ENCODE measurements around the gene AIF1.

Gene AIF1

DNA sequence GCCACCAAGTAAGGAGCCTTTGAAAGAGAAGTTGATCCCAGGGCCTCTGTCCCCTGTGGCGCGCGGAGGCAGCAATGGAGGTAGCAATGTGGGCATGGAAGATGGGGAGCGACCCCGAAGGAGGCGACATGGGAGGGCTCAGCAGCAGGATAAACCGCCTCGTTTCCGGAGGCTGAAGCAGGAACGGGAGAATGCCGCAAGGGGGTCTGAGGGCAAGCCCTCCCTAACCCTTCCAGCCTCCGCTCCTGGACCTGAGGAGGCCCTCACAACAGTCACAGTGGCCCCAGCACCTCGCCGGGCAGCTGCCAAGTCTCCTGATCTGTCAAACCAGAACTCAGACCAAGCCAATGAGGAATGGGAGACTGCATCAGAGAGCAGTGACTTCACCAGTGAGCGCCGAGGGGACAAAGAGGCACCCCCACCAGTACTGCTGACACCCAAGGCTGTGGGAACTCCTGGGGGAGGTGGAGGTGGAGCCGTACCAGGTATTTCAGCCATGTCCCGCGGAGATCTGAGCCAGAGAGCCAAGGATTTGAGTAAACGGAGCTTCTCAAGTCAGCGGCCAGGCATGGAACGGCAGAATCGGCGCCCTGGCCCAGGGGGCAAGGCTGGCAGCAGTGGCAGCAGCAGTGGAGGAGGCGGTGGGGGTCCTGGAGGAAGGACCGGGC, 17.4 kb downstream of the AIF1 start:
- Histone ChIP-seq H3K27me3 (ENCODE audit: control insufficient read depth in 1 of 2, insufficient read depth in 2 of 2, low read length in 2 of 2) (no peaks in the 10 kb centered on the region), H3K36me3 (ENCODE audit: control insufficient read depth in 1 of 2, insufficient read depth in 2 of 2, low read length in 2 of 2) (peaks cover 70 to 93% of the 10 kb centered on the region in 2 donors), H3K4me1 (ENCODE audit: control insufficient read depth in 1 of 2, insufficient read depth in 2 of 2, low read length in 2 of 2) (no peaks in the 10 kb centered on the region), H3K27ac (ENCODE audit: low read depth, low read length) (no peak overlapping the region), H3K4me3 (ENCODE audit: low read depth in 1 of 2, low read length in 2 of 2) (no peak overlapping the region), H3K9ac (ENCODE audit: low read depth in 1 of 2, low read length in 2 of 2) (no peak overlapping the region), H3K9me3 (ENCODE audit: control insufficient read depth in 1 of 2, low read length in 2 of 2) (no peaks in the 10 kb centered on the region)

DNA sequence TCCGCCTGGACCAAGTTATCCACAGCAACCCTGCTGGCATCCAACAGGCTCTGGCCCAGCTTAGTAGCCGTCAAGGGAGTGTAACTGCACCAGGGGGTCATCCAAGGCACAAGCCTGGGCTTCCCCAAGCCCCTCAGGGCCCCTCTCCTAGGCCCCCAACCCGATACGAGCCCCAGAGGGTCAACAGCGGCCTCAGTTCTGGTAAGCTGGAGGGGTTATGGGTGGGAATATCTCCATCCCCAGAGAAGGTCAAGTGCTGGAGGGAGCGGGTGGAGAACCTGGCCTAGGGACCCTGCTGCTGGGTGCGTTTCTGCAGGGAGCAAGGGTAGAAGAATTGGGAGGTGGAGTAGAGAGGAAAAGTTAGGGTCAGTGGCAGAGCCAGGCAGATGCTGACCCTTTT, 18.4 kb downstream of the AIF1 start:
- Histone ChIP-seq H3K27ac (ENCODE audit: low read depth, low read length) (no peak overlapping the region), H3K9ac (ENCODE audit: low read depth in 1 of 2, low read length in 2 of 2) (no peak overlapping the region)

DNA sequence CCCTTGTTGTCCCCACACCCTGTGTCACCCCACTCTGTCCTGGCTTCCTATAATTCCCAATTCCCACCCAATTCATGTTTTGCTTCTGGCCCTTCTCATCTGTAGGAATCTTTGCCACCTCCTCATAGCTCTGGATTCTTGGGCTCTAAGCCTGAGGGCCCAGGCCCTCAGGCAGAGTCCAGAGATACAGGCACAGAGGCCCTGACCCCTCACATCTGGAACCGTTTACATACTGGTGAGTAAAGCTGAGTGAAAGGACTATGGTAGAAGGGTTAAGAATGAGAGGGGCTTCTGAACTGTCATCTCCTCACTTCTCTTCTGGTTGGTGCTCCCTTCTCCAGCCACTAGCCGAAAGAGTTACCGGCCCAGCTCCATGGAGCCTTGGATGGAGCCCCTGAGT, 19.1 kb downstream of the AIF1 start:
- Histone ChIP-seq H3K27me3 (ENCODE audit: control insufficient read depth in 1 of 2, insufficient read depth in 2 of 2, low read length in 2 of 2) (no peaks in the 10 kb centered on the region), H3K9me3 (ENCODE audit: control insufficient read depth in 1 of 2, low read length in 2 of 2) (no peaks in the 10 kb centered on the region), H3K4me1 (ENCODE audit: control insufficient read depth in 1 of 2, insufficient read depth in 2 of 2, low read length in 2 of 2) (no peaks in the 10 kb centered on the region), H3K4me3 (ENCODE audit: low read depth in 1 of 2, low read length in 2 of 2) (no peak overlapping the region), H3K9ac (ENCODE audit: low read depth in 1 of 2, low read length in 2 of 2) (no peak overlapping the region), H3K27ac (ENCODE audit: low read depth, low read length) (no peak overlapping the region), H3K36me3 (ENCODE audit: control insufficient read depth in 1 of 2, insufficient read depth in 2 of 2, low read length in 2 of 2) (peaks cover 61 to 90% of the 10 kb centered on the region in 2 donors)

More for the DNA sequence above, 18.4 kb downstream of the AIF1 start:
- H3K4me3 ChIP-seq (ENCODE audit: low read depth in 1 of 2, low read length in 2 of 2) = no peak overlapping the region
- no peaks in the 10 kb centered on the region for H3K27me3 ChIP-seq (ENCODE audit: control insufficient read depth in 1 of 2, insufficient read depth in 2 of 2, low read length in 2 of 2)
- no peaks in the 10 kb centered on the region for H3K9me3 ChIP-seq (ENCODE audit: control insufficient read depth in 1 of 2, low read length in 2 of 2)
- H3K36me3 ChIP-seq (ENCODE audit: control insufficient read depth in 1 of 2, insufficient read depth in 2 of 2, low read length in 2 of 2) = peaks cover 63 to 90% of the 10 kb centered on the region in 2 donors
- no peaks in the 10 kb centered on the region for H3K4me1 ChIP-seq (ENCODE audit: control insufficient read depth in 1 of 2, insufficient read depth in 2 of 2, low read length in 2 of 2)

DNA sequence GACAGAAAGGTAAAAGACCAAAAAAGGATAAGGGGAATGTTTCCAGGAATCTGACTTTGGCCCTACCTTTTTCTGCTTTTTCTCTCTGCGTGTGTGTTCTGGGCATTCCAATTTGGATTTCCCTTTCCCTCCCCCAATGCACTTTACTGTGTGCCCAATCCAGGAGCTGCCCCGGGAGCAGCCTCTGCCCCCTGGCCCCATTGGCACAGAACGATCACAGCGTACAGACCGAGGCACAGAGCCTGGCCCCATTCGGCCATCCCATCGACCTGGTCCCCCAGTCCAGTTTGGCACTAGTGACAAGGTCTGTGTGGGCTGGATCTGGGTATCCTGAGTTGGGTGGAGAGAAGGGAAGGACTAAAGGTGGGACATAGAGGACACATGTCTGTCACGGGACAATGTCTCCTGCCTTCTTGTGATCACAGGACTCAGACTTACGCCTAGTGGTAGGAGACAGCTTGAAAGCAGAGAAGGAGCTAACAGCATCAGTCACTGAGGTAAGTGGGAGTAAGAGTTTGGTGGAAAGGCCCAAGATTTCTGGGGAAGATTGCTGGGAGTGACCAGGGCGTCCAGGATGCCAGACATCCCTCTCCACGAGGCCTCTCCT, 20.0 kb downstream of the AIF1 start:
- no peak overlapping the region for H3K4me3 ChIP-seq (ENCODE audit: low read depth in 1 of 2, low read length in 2 of 2)
- H3K36me3 ChIP-seq (ENCODE audit: control insufficient read depth in 1 of 2, insufficient read depth in 2 of 2, low read length in 2 of 2) = peaks cover 63 to 90% of the 10 kb centered on the region in 2 donors
- H3K9ac ChIP-seq (ENCODE audit: low read depth in 1 of 2, low read length in 2 of 2) = no peak overlapping the region
- no peaks in the 10 kb centered on the region for H3K27me3 ChIP-seq (ENCODE audit: control insufficient read depth in 1 of 2, insufficient read depth in 2 of 2, low read length in 2 of 2)
- no peaks in the 10 kb centered on the region for H3K9me3 ChIP-seq (ENCODE audit: control insufficient read depth in 1 of 2, low read length in 2 of 2)
- no peak overlapping the region for H3K27ac ChIP-seq (ENCODE audit: low read depth, low read length)
- no peaks in the 10 kb centered on the region for H3K4me1 ChIP-seq (ENCODE audit: control insufficient read depth in 1 of 2, insufficient read depth in 2 of 2, low read length in 2 of 2)

DNA sequence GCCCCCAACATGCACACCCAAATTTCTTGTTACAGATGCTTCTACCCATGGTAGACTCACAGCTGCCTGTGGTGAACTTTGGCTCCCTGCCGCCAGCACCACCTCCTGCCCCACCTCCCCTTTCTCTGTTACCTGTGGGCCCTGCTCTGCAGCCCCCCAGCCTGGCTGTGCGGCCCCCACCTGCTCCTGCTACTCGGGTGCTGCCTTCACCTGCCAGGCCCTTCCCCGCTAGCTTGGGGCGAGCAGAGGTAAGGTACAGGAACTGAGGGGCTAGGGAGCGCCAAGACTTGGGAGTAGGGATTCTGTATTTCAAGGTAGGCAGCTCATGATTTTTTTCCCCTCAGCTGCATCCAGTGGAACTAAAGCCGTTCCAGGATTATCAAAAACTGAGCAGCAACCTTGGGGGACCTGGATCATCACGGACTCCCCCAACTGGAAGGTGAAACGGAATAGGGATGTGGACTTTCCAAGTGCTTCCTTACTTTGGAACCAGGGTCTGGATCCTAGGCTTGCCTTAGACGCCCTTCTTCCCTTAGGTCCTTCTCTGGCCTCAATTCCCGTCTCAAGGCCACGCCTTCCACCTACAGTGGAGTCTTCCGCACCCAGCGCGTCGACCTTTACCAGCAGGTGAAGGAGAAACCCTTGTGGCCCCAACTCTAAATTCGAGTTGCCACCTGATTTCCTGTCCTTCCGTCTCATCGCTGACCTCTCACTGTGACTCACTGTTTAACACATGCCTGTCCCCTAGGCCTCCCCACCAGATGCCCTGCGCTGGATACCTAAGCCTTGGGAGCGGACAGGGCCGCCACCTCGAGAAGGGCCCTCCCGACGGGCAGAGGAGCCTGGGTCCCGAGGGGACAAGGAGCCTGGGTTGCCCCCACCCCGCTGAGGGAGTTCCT, 21.9 kb downstream of the AIF1 start:
- Histone ChIP-seq H3K9me3 (ENCODE audit: control insufficient read depth in 1 of 2, low read length in 2 of 2) (no peaks in the 10 kb centered on the region), H3K36me3 (ENCODE audit: control insufficient read depth in 1 of 2, insufficient read depth in 2 of 2, low read length in 2 of 2) (peaks cover 71 to 93% of the 10 kb centered on the region in 2 donors), H3K27me3 (ENCODE audit: control insufficient read depth in 1 of 2, insufficient read depth in 2 of 2, low read length in 2 of 2) (no peaks in the 10 kb centered on the region), H3K4me3 (ENCODE audit: low read depth in 1 of 2, low read length in 2 of 2) (no peak overlapping the region), H3K9ac (ENCODE audit: low read depth in 1 of 2, low read length in 2 of 2) (no peak overlapping the region), H3K27ac (ENCODE audit: low read depth, low read length) (no peak overlapping the region), H3K4me1 (ENCODE audit: control insufficient read depth in 1 of 2, insufficient read depth in 2 of 2, low read length in 2 of 2) (no peaks in the 10 kb centered on the region)

DNA sequence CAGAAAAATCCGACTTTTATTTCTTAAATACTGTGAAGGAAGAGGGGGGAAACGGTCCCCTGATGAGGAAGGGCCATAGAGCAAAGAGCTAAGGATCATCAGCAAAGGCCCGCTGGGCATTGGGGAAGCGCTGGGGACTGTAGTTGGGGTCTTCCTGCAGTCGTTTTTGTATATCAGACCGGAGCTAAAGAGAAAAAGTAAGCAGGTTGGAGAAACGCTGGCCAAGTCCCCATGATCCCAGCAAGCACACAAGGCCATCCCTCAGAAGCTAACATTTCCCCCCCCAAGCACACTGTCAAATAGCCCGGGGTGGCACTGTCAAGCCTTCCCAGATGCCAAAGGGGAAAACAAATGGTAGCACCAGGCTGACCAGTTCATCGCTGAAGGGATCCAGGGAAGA, 24.0 kb downstream of the AIF1 start:
- H3K36me3 ChIP-seq (ENCODE audit: control insufficient read depth in 1 of 2, insufficient read depth in 2 of 2, low read length in 2 of 2) = peaks cover 72 to 94% of the 10 kb centered on the region in 2 donors
- no peak overlapping the region for H3K27ac ChIP-seq (ENCODE audit: low read depth, low read length)
- H3K4me1 ChIP-seq (ENCODE audit: control insufficient read depth in 1 of 2, insufficient read depth in 2 of 2, low read length in 2 of 2) = no peaks in the 10 kb centered on the region
- no peaks in the 10 kb centered on the region for H3K27me3 ChIP-seq (ENCODE audit: control insufficient read depth in 1 of 2, insufficient read depth in 2 of 2, low read length in 2 of 2)
- H3K9ac ChIP-seq (ENCODE audit: low read depth in 1 of 2, low read length in 2 of 2) = no peak overlapping the region
- no peaks in the 10 kb centered on the region for H3K9me3 ChIP-seq (ENCODE audit: control insufficient read depth in 1 of 2, low read length in 2 of 2)
- no peak overlapping the region for H3K4me3 ChIP-seq (ENCODE audit: low read depth in 1 of 2, low read length in 2 of 2)

DNA sequence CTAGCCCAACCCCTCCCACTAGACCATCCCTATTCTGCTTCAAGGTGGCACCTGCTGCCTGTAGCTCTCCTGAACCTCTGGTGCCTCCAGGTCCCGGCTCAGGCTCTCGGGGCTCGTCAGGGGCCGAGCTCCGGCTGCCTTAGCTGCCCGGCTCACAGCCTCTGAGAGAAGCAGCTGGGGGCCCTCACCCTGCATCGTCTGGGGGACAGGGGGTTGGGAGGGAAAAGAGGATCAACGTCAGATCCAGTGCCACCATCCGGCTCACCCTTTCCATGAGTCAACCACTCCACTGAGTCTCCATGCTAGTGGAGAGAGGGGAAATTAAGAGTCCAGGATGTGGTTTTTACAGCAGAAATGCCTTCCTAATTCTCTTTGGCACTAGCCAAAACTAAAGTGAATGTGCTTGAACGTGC, 24.4 kb downstream of the AIF1 start:
- Histone ChIP-seq H3K36me3 (ENCODE audit: control insufficient read depth in 1 of 2, insufficient read depth in 2 of 2, low read length in 2 of 2) (peaks cover 72 to 94% of the 10 kb centered on the region in 2 donors), H3K4me1 (ENCODE audit: control insufficient read depth in 1 of 2, insufficient read depth in 2 of 2, low read length in 2 of 2) (no peaks in the 10 kb centered on the region), H3K9ac (ENCODE audit: low read depth in 1 of 2, low read length in 2 of 2) (no peak overlapping the region), H3K9me3 (ENCODE audit: control insufficient read depth in 1 of 2, low read length in 2 of 2) (no peaks in the 10 kb centered on the region), H3K27me3 (ENCODE audit: control insufficient read depth in 1 of 2, insufficient read depth in 2 of 2, low read length in 2 of 2) (no peaks in the 10 kb centered on the region), H3K27ac (ENCODE audit: low read depth, low read length) (no peak overlapping the region), H3K4me3 (ENCODE audit: low read depth in 1 of 2, low read length in 2 of 2) (no peak overlapping the region)

DNA sequence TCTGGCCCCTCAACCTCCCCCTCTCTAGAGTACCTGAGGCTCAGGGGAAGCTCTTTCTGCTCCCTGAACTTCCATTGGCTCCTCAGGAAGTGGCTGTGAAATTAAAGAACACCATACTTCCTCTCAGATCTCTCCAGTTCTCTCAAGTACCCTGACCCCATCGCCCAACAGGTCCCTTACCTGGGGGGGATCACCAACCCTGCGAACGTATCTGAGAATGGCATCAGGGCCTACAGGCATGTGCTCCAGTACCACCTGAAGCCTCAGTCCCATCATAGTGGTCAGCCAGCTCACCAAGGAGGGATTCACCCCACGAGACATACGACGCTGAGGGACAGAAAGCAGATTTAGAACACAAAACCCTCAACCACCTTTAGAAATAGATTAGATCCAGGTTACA, 25.6 kb downstream of the AIF1 start:
- no peaks in the 10 kb centered on the region for H3K4me1 ChIP-seq (ENCODE audit: control insufficient read depth in 1 of 2, insufficient read depth in 2 of 2, low read length in 2 of 2)
- no peak overlapping the region for H3K27ac ChIP-seq (ENCODE audit: low read depth, low read length)
- H3K9me3 ChIP-seq (ENCODE audit: control insufficient read depth in 1 of 2, low read length in 2 of 2) = no peaks in the 10 kb centered on the region
- H3K27me3 ChIP-seq (ENCODE audit: control insufficient read depth in 1 of 2, insufficient read depth in 2 of 2, low read length in 2 of 2) = no peaks in the 10 kb centered on the region
- H3K9ac ChIP-seq (ENCODE audit: low read depth in 1 of 2, low read length in 2 of 2) = no peak overlapping the region
- H3K36me3 ChIP-seq (ENCODE audit: control insufficient read depth in 1 of 2, insufficient read depth in 2 of 2, low read length in 2 of 2) = peaks cover 72 to 94% of the 10 kb centered on the region in 2 donors
- no peak overlapping the region for H3K4me3 ChIP-seq (ENCODE audit: low read depth in 1 of 2, low read length in 2 of 2)

DNA sequence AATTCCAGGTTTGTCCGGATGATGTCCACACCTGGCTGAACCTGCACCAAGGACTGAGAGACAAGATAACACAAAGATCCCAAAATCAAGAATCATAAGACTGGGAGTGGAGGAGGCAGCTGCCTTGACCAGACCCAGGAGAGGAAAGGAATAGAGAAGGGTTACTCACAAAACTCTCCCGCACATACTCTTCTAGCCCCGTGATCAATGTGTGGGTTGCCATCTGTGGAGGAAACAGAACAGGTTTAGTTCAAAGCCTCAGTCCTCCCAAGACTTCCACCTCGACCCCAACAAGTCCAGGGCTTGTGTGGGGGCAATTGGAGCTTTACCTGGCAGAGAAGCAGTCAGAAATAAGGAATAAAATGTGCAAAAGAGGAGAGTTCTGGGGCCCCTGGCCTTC, 26.3 kb downstream of the AIF1 start:
- Histone ChIP-seq H3K4me3 (ENCODE audit: low read depth in 1 of 2, low read length in 2 of 2) (no peak overlapping the region), H3K27me3 (ENCODE audit: control insufficient read depth in 1 of 2, insufficient read depth in 2 of 2, low read length in 2 of 2) (no peaks in the 10 kb centered on the region)

More for the DNA sequence above, 26.3 kb downstream of the AIF1 start:
- no peaks in the 10 kb centered on the region for H3K9me3 ChIP-seq (ENCODE audit: control insufficient read depth in 1 of 2, low read length in 2 of 2)
- no peak overlapping the region for H3K27ac ChIP-seq (ENCODE audit: low read depth, low read length)
- no peak overlapping the region for H3K9ac ChIP-seq (ENCODE audit: low read depth in 1 of 2, low read length in 2 of 2)
- H3K4me1 ChIP-seq (ENCODE audit: control insufficient read depth in 1 of 2, insufficient read depth in 2 of 2, low read length in 2 of 2) = no peaks in the 10 kb centered on the region
- peaks cover 70 to 94% of the 10 kb centered on the region in 2 donors for H3K36me3 ChIP-seq (ENCODE audit: control insufficient read depth in 1 of 2, insufficient read depth in 2 of 2, low read length in 2 of 2)
